NCI-H1436 treated with DMSO at 0.1 percent for 48 hours (cell line): ENCODE measurements around the gene CFAP206.
"Not testable (repeated sequence)": the region's sequence is repeated elsewhere in the genome, so short reads cannot be mapped to it uniquely, and the experiment has no call there.

ENCODE experiments used
- DNase-seq: peaks from one replicate; lab custom pipeline; 2025; lab: John Stamatoyannopoulos, UW

The CFAP206 gene

DNA sequence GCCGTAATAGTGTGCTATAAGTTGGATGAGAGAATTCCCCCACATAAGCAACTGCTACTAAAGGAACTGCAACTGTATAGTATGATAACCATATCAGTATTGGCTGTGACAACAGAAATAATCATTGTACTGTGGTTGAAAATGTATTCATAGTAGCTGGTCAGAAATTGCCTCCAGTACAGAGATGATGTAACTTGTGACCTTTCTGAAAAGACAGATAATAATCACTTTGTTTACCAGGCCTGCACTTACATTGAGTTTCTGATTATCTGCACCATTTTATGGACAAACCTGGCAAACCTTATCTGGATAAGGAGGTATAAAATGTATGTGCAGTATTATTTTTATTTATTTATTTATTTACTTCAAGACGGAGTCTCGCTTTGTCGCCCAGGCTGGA, 19.0 kb downstream of the CFAP206 start:
- no peak for DNase-seq

DNA sequence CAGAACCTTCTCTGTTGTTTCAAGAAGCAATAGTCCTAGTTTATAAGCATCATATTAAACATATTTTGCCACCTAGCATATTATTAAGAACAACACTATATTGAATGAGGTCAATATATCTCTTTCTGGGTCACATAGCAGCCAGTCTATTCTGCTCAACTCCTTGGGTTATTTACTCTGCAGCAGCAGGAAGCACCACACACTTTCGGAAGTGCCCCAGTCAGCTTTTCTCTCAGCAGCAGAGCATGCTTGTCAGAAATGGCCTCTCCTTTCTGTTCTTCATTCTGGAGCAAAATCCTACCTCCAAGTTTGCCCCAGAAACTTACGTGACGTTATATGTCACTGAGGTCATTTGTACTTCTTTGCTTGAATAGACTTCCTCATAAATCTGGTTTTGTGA, 22.7 kb downstream of the CFAP206 start:
- no peak for DNase-seq

DNA sequence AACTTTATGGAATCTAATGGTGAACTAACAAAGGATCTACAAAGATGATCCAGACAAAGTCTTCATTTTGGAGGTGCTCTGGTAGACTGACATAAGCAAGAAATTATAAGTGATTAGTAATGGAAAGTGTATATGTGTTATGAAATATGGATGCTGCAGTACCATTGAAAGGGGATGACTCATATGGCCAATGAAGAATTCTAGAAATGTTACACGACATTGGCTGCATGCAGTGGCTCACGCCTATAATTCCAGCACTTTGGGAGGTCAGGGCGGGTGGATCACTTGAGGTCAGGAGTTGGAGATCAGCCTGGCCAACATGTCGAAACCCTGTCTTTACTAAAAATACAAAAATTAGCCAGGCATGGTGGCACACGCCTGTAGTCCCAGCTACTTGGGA, 23.5 kb downstream of the CFAP206 start:
- DNase-seq = no peak

DNA sequence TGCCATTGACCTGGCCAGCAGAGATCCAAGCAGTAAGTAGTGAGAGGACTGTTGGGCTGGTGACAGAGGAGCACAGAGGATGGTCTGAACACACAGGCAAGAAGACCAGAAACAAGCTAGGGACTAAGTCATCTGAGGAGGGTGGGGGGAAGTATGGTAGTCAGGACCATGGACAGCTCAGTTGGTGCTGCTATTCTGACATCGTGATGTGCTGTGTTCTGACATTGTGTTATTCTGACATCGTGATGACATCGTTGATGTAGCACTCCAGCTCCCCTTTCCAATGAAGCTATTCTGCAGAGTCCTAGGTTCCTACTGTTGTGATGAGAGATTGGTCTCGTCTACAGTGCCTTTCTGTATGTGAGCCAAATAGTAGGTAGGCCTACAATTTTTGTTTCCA, 28.7 kb downstream of the CFAP206 start:
- no peak for DNase-seq

DNA sequence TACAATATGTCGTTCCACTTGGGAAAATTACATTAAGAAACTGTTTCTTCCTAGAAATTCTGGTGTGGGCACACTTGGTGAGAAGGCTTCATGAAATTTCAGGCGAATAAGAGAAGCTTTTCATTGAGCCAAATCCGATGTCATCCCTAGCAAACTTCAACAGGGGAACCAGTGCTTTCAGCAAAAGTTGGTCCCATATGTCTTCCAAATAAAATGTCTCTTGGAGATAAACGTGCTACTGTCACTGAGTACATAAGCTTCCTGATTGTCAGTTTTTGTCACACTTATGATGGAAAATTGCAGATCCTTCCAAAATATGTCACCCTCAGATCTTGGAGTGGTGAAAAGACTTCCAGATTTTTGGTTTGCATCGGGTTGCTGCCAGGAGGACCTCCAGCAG, 33.9 kb downstream of the CFAP206 start:
- DNase-seq = no peak

DNA sequence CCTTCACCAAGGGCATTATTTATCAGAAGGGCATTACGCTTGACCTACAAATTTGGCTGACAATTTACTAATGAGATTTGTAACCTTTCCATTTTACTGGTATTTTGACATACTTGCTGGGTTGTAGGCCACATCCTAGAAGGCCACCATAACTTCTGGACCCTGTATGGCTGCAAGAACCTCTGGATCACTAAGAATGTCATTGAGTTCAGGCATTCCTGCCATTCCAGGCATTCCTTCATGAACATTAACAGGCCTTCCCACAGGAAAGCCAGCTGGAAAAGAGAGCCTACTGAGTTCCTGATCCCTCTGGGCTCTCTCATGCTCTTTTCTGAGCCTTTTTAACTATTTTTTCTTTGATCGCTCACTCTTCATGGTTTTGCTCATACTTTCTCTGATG, 36.6 kb downstream of the CFAP206 start:
- no peak for DNase-seq

DNA sequence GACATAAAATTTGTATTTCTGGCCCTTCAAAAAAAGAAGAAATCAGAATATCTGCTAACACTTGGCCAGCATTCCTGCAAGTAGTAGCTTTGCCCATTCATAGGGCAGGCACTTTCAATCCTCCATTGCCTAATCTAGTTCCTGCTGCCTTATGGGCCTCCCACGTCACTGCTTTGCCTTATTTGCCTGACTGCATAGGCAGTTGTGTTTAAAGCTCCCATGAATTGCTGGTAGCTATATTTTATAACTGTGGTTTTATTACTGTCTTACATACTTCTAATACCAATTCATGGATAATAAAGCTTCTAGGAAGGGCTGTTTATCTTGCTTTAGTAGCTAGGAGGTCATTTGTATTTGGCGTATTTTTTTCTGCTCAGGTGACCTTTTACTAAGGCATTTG, 57.3 kb downstream of the CFAP206 start:
- DNase-seq = no peak

DNA sequence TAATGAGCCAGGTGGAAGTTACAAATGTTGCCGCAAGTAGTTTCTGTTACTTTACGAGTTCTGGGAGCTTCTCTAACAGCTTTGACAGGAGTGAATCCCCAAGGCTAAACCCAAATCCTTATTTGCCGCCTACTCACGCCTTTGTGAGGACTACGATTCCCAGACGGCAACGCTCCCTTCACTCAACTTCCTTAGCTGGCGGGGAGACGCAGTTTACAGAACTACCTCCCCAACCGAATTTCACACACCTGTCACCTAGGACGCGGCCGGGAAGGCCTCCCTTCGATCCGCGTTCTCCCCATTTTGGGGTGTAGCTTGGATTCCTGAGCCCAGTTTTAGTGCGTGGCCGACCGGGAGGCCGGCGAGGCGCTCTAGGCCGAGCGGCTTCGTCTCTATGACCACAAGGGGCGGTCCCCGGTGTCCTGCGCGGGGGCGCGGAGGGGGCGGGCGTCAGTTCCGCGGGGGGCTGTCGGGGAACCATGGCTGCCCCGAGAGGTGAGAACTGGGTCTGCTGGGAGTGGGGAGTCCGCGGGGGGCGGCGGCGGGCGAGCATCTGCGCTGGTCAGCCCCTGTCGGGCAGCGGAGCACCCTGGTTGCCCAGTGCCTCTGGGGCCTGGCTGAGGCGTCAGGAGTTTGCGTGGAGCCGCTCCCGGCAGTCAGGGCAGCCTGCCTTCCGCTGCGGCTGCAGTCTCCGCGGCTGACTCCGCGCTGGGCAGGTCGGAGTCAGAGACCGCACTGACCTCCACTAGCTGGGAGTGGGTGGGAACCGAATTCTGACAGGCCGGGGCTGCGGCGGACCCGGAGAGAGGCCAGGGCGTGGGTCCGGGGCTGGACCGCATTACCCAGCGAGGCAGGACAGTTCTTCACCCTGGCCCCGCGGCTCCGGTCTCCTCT, 65.0 kb downstream of the CFAP206 start, which contains the start of gene SLC35A1:
TSS of gene SLC35A1 (plus strand) at position 450 of the 894 bp plus-strand sequence. CDS start at position 480, 30 bp downstream.
- peak; percentile 13 for DNase-seq

DNA sequence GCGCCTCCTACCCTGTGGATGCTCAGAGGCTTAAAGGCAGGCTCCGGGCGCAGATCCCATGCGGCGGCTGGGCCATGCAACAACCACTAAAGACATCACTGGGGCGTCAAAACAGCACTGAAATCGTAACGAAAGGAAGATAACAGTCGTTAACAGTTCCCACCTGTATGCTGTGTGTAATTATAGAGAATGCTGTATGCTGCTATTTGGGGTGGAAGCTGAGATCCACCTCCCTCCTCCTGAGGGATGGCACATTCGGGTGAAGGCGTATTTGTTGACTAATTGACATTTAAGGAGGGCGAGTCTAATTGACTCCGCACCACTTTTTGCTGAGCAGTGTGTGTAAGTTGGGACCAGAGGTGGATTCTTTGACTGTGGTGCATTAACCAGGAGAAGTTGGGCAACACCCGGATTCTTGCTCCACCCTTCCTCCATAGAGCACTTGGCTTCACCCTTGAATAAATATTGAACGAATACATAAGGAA, 65.7 kb downstream of the CFAP206 start:
- DNase-seq = no peak

DNA sequence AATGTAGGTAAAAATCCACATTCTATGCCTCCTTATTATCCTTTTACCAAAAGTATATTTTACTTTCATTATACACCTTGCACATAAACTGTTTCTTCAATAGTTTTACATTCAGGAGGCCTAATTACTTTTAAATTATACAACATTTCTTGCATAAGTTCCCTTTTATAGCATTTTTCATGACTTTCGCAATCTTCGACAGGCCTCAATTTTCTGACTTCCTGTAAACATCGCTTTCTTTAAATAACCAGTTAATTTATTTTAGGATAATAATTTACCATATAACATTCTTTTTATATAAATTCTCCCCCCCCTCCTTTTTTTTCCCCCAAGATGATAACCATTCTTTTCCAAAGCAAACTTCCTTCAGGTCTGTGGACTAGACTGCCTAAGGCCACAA, 74.2 kb downstream of the CFAP206 start:
- DNase-seq = no peak

DNA sequence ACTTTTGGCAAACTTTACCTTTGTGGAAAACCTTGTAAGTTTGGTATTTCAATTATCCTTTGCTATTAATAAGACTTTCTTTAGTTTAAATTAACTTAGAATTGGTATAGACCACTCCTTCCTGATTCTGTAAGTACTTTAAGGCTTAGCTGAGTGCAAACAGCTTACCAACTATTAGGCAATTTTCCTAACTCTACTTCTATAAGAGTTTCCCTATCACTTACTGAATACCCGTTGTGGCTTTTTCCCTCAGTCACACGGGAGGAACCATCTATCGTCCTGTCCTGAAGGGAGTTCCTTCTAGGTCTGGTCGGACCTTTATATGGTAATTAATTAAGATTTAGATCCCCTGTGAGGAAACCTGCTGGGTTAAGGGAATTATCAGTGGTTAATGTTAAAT, 74.6 kb downstream of the CFAP206 start:
- no peak for DNase-seq

DNA sequence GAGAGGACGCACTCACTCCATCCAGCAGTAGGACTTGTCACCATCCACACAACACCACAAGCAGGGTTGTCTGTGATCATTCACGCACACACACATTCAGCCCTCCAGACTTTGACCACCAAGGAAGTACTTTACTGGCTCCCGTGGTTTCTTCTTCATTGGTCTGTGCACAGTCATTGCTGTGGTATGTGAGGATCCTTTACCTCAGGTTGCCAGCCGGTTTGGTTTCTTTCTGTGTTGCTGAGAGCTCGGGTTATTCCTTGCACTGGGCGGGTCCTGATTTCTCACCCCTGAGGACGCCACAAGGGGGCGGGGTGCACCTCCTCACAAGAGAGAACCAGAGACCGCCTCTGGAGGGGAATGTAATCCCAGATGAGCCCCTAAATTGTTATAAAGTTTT, 76.2 kb downstream of the CFAP206 start:
- no peak for DNase-seq

DNA sequence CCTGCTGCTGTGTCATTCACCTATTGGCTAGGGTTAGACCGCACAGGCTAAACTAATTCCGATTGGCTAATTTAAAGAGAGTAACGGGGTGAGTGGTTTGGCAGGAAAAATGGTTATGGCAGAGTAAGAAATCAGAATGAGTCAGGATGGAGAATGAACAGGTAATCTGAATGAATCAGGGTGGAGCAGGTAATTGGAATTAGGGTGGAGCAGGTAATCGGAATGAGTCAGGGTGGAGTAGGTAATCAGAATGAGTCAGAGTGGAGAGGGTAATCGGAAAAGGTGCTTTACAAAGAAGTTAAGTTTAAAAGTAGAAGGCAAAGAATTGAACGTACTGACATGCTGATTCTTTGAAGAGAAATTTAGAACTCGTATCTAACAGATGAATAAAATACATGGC, 76.7 kb downstream of the CFAP206 start:
- no peak for DNase-seq

DNA sequence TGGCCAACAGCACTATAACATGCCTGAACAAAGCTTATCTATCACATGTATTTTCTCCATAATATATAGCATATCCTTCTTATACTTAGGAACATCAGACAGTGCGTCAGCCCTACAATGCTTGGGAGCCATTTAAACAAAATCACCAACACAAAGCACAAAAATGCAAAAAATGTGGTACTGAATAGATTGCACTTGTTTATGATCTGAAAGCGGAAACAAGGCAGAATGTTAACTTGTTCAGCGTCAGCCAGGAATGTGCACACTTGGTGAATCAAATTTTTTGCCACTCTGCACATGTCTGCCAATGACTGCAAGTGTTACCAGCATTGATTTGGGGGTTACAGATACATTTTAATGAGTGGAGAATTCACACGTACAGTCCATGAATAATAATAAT, 79.8 kb downstream of the CFAP206 start:
- DNase-seq = no peak

DNA sequence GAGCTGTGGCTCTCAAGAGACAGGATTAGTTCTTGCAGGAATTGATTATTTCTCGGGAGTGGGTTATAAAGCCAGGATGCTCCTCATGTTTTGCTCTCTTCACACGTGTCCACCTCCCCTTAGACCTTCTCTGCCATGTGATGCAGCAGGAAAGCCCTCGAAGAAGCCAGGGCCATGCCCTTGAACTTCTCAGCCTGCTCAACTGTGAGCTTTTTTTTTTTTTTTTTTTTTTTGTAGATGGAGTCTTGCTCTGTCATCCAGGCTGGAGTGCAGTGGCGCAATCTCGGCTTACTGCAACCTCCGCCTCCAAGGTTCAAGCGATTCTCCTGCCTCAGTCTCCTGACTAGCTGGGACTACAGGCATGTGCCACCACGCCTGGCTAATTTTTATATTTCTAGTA, 81.6 kb downstream of the CFAP206 start:
- DNase-seq = not testable (repeated sequence)

DNA sequence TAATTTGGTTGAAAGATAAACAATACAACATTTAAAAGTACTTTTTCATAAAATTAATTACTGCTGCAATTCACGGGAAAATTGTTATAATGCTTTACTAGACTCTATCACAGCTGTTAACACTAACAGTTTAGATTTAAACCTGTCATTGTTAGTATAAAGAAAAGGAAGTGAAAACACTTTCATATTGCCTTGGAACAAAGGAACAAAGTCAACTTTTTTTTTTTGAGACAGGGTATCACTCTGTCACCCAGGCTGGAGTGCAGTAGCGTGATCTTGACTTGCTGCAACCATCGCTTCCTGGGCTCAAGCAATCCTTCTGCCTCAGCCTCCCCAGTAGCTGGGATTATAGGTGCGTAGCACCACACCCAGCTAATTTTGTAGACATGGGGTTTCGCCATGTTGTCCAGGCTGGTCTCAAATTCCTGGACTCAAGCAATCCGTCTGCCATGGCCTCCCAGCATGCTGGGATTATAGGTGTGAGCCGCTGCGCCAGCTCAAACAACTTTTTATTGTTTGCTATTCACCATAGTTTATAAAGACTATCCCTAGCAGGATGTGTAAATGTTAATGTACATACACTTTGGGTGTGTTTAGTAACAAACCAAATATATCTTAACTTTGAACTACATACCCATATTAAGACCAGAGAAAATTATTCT, 87.1 kb downstream of the CFAP206 start:
- DNase-seq = no peak

DNA sequence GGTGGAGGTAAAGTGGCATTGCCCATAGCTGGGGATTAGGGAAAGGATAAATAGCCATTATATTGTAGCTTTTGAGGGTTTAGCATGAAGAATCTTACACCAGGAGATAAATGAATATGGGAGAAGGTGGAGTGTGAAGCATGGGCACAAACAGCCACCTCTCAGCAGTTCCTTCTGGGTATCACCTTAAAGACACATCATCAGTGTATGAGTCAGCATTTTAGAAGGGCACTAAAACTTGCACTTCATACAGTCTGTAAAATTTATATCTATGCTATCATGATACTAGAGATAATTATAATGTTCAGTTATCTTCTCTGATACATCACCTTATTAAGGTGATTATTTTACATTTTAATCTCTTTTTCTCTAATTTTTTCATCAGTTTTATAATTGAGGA, 90.3 kb downstream of the CFAP206 start:
- no peak for DNase-seq

DNA sequence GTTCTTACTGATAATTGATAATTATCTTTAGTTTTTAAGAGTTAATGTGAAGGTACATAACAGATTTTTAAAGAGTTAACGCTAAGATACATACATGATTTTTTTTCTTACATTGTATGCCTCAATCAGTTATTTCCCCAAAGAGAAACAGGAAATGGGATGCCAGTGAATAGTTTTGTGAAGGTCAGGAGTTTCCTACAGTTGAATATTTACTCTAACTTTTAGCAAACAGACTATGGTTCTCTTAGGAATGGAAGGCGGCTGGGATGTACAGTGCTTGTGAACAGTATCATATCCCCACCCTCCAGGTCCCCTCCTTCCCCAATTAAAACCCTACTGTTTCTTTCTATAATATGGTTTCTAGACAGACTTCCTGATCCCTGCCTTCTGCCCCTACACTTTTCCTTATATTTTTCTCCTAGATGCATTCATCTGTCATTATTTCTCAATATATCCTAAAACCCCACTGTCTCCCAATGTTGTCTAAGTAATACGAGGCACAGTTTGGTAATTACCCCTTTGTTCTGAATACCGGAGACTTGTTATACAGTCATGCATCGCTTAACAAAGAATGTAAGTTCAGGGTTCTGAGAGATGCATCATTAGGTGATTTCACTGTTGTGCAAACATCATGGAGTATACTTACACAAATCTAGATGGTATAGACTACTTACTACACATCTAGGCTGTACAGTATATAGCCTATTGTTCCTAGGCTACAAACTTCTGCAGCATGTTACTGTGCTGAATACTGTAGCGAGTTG, 94.2 kb downstream of the CFAP206 start:
- DNase-seq = no peak

DNA sequence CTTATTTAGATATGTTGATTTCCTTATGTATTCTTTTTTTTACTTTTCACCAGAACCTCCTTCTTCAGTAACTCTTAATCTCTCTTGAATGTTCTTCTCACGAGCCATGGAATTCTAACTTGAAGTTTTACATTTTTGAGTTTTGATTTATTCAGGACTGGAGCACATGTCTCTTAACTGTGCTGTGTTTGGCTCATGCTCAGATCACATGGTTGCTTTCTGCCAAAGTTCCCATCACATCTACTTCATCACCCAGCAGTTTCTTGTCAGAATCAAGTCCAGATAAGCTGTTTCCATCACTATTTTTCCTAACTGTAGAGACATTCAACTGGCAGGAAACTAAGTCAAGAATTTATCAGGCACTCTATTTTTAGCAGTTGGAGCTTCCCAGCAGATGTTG, 96.7 kb downstream of the CFAP206 start:
- no peak for DNase-seq
